Skin epidermis (tissue), 12 donors: ENCODE measurements around the gene PRDM16.

Experiments
- H3K27ac ChIP-seq, 21 experiments: fragments of 200-600 bp; sonication (generic) in 11 of 21; one replicate each; pipeline ENCODE4 v1.5.0; 2020; ENCODE audit warnings: mild to moderate bottlenecking in 3 of 21, inconsistent platforms in 2 of 21, moderate library complexity in 2 of 21
- H3K4me3 ChIP-seq, 7 experiments: fragments of 200-600 bp; sonication (generic) in 2 of 7; one replicate each; pipeline ENCODE4 v1.5.0; 2020; ENCODE audit warnings: inconsistent platforms in 2 of 7, mild to moderate bottlenecking in 2 of 7, moderate library complexity in 1 of 7

Gene PRDM16

DNA sequence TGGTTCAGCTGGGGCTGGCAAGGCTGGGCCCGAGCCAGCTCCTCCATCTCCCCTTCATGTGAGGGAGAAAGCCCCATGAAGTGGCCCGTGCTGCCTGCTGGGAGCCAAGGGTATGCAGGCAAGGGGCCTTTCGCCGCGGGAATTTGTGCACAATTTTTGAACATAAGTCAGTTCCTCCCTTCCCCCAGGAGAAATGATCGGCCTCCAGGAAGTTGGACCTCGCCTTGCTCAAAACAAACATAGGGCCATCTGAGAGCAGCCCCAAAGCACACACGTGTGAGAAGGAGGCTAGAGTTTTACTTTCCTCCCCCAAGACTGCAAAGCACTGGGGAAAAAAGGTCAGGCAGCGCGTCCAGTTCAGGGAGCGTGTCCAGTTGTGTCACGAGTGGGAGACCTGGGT lies 64.7 kb downstream of the PRDM16 start:
- Histone ChIP-seq H3K27ac (no peak overlapping the region), H3K4me3 (no peak overlapping the region)

DNA sequence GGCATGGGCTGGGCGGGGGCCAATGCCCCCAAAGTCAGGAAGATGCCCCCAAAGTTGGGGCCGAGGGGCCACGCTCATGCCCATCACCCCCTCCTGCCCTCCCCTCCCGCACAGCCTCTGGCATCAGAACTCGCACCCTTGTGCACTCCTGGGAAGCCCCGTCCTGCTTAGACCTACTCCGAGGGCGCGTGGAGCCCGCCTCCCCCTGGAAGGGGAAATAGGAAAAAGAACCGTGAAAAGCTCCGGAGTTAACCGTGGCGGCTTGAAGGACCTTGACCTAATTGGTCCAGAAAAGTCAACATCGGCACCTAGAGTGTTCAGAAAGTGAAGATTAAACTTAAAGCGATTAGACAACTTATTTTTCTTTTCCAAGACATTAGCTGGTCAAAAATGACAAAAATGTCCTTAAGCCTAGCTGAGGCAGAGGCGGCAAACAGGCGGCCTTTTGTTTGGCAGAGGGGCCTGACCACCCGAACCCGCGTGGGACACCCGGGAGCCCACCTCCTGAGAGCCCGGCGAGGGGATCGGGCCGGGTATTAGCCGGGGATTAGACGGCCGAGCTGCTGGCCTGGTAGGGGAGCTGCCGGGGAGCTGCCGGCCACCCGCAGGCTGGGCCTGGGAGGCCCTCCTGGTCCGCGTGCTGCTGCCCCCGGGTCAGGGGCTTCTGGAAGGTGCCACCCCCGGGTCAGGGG lies 65.5 kb downstream of the PRDM16 start:
- Histone ChIP-seq H3K27ac (no peak overlapping the region), H3K4me3 (no peak overlapping the region)

DNA sequence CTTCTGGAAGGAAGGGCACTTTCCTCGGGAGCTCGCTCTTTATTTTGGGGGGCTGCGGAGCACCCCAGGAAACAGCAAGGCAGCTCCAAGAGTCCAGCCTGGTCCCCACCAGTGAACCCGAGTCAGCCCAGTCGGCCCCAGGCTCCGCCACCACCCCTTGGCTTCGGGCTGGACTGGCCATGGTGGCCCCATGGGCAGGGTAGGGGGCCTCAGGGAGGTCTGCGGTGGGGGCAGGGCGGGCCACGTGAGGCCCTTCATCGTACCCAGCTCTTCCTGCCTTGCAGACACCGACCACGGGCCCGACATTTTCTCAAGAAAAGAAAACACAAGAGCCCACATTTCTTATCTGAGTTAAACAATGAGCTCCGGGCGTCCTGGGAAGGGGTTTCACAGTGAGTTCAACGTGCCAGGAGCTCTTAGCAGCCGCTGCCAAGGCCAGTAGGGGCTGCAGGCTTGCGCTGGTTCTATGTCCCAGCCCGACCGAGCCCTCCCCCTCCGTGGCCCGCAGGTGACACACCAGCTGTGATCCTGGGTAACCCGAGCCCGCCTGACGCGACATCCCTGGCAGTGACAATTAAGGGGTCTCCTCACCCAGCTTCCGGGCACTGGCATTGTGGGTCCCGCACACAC lies 66.2 kb downstream of the PRDM16 start:
- H3K27ac ChIP-seq, result no peak overlapping the region
- H3K4me3 ChIP-seq, result no peak overlapping the region

DNA sequence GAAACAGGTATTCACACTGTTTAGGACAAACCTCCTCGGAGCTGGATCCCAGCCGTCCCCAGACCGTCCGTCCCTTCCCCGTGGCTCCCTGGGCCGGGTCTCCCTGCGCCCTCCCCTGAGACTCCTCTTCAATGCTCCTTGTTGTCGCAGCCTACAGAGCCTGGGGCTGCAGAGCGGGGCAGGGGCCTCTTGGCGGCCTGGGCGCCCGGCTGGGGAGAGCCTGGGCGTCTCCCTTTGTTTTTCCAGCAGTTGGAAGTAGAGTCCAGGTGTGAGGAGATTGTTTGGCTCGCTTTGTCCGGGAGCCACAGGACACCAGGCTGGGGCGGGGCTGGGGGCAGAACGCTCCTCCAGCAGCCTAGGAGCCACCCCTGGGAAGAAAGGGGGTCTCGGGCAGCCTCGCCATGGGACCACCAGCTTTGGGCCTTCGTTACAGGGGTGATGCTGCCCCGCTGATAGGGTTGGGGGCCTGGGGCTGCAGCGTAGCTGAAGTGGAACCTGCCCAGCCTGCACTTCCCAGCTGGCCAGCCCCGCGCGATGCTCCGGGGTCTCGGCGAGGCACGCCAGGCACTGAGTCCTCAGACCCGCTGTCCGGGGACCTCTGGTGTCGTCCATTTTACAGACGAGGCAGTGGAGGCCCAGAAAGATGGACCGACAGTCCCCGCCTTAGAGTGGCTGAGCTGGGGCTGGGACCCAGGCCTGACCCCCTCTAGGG lies 66.9 kb downstream of the PRDM16 start:
- no peak overlapping the region for H3K27ac ChIP-seq
- H3K4me3 ChIP-seq, result no peak overlapping the region

DNA sequence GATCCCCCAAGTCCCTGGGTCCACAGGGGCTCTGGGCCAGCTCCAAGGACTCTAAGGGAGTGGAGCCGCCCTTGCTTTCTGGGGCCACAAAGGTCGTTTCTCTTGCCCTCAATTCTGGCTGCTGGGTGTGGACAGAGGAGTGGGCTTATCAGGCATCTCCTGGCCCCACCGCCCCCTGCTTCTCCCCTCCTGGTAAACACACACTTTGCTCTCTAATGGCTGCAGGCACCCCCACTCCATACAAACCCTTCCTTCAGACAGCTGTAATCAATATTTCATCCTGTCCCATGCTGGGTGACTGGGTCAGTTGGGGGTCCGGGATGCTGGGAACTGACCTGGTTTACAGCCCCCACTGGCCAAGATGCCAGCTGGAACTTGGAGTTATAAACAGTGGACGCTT lies 67.5 kb downstream of the PRDM16 start:
- no peak overlapping the region for H3K27ac ChIP-seq
- H3K4me3 ChIP-seq, result no peak overlapping the region

DNA sequence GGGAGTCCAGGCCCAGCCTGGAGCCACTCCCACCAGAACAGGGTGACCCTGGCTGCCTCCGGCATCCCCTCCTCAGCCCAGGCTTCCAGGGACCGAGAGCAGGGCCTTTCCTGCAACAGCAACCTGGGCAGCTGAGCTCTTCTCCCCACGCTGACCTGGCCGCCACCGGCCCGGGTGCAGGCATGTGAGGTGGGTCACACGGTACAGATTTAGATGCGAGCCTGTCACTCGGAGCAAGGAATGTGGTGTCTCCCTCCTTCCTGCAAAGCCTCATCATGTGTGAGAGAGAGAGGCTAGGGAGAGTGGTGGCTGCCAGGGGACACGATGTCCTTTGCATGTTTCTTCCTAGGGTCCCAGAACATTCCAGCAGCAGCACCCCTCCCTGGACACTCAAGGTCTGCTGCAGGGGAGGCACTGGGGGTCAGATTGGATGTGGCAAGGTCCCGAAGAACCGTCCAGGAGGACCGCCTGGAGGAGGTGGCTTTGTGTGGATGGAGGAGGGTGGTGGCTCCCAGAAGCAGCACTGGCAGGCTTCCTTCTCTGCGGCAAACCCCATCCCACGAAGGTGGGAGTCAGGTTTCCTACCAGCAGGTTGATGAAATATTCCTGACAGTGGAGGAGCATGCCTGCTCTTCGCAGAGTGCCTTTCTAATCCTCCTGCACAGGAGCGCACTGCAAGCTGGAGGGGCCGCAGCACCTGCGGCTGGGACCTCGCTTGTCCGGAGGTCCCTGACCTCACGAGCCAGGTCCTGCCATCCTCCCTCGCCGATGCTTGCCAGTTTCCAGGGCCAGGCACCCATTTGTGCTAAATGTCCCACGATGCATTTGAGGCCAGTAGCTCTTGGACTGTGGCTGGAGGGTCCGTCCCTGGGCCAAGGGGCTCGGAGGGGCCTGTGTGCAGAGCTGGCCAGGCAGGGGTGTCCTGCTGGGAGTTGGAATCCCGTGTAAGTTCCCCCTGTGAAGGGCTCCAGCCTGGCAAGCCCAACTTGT lies 68.4 kb downstream of the PRDM16 start:
- no peak overlapping the region for H3K4me3 ChIP-seq
- no peak overlapping the region for H3K27ac ChIP-seq

DNA sequence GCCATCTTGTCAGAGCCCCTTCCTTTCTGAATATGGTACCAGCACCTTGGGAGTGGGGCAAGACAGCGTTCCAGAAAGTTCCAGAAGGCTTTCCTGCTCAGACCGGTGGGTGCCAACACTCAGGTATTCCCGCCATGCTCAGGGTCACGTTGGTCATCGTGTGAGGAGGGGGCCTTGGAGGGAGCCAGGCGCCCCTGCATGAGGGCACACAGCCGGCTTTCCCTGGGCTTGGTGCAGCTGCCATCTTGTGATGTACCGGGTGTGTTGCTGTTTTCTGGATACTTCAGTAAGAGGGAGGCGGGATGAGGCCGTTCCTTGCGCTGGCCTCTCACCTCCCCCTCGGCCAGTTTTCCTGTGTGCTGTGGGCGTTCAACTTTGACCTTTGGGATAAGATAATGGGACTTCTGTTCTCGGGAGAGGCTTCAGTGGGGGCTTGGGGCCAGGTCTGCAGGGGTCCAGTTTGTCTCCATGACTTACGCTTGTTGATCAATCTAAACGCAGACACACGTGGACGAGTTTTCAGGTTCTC lies 69.7 kb downstream of the PRDM16 start:
- Histone ChIP-seq H3K27ac (no peak overlapping the region), H3K4me3 (no peak overlapping the region)

DNA sequence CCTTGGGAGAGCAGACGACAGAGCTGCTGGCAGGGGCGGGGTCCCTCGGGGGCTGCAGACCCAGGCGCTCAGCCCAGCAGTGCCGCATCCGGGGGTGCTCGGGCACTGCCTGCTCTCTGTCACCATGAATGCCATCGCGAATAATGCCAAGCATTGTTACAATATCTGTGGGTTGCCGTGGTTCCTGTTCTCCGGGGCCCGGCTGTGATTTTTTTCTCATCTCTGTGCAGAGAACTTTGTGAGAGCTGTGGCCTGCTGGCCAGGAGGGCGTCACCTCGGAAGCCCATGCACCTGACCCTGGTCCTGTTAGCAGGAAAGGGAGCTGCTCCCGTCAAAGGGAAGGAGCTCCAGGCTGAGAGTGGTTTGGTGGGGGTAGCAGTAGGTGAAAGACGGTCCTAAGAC lies 70.4 kb downstream of the PRDM16 start:
- Histone ChIP-seq H3K27ac (no peak overlapping the region), H3K4me3 (no peak overlapping the region)

DNA sequence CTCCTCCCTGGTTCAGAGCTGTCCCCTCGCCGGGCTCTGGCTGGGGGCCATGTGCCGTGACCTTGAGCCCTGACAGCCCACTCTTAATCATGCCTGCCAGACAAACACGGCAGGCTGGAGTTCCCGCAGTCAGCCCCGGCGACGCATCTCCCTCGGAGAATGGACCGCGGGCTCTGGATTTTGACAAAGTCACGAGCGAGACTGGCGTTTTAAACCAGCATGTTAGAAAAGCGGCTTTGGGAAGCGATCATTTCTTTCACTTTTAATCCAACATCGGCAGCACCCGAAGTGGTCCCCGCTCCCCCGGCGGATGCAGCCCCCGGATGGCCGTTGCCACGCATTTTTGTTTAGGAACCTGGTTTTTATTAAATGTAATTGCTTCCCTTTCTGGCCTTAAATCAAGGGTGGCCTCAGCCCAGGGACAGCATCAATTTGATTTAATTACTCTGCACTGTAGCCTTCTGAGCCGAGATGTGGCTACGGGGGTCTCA lies 70.9 kb downstream of the PRDM16 start:
- Histone ChIP-seq H3K4me3 (no peak overlapping the region), H3K27ac (no peak overlapping the region)

DNA sequence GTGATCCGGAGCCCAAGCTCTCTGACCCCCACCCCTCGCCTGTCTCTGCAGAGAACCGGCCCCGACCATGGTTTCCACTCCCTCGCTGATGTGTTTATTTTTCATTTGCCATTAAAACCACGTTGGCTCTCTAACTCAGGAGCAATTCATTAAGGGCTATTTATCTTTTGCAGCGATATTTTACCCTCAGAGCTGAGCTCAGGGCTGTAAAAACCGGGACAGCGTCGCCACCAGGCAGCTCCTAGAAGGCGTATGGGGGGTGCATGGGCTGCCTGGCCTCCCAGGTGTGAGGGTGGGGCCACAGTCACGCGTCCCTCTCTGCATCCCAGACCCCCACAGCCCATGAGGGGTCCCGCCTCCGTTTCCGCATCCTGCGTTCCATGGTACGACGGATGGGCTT lies 71.4 kb downstream of the PRDM16 start:
- H3K27ac ChIP-seq, result no peak overlapping the region
- no peak overlapping the region for H3K4me3 ChIP-seq

DNA sequence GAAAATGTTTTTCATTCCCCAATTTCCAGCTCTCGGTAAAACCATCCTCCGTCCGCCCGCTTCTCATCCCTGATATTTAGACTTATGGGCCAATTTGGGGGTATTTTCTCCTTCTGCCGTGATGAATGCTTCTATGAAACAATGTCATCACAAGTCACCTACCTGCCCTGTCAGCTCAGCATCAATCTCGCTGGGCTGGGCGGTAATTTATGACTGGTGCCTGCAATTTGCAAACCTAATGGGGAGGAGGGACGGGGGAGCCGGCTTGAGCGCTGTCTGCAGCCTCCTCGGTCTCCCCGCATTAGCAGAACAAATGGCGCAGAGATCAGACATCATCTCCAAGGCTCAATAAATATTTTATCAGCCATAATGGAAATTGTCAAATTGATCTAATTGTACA lies 72.1 kb downstream of the PRDM16 start:
- no peak overlapping the region for H3K27ac ChIP-seq
- no peak overlapping the region for H3K4me3 ChIP-seq

DNA sequence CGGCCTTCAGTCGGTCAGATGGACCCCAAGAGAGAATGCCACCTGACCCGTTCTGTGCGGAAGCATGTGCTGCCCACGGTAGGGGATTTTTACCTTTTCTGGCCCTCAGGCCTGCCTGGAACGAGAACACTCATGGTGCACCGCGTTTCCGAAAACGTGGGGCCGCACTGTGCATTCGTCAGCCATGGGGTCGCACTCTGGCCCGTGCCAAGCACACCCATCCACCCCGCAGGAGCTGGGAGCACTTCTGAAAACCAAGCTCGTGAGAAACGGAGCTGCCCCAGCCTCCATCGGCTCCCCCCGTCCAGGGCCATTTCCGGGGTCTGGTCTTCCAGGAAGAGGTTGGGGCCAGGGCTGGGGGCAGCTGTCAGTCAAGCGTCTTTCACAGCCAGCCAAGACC lies 72.8 kb downstream of the PRDM16 start:
- H3K4me3 ChIP-seq, result no peak overlapping the region
- H3K27ac ChIP-seq, result no peak overlapping the region

DNA sequence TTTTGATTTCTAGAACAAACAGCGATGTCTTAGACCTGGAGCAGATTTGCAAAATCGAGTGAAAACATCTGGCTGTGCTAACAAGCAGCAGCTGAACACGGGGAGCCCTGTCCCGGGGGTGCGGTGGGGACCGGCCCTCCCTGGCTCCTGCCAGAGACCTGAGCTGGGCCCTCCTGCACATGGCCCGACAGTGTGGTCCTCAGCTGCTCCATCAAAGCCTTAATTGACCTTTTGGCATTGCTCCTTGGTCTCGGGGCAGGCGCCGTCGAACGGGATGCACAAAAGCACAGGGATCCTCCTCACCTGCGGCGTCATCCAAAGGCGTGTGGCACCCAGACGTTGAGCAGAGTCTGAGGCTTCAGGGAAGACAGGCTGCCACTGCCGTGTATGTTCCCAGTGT lies 73.2 kb downstream of the PRDM16 start:
- no peak overlapping the region for H3K4me3 ChIP-seq
- H3K27ac ChIP-seq, result no peak overlapping the region

DNA sequence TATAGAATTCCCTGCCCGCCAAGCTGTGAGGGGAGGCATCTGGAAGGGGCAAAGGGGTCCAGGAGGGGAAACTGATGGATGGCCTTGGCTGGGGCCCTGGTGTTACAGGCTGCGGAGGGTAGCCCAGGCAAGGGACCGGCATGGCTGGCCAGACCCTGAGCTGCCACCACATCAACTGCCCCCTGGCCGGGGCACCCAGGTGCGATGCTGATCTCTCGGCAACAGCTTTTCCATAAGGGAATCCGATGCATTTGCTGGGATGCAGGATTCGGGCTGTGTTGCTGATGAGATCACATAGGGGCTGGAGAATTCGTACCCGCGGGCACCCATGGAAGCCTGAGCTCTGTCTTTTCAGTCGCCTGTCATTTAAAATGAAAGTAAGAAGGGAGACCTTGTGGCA lies 73.7 kb downstream of the PRDM16 start:
- no peak overlapping the region for H3K4me3 ChIP-seq
- no peak overlapping the region for H3K27ac ChIP-seq

DNA sequence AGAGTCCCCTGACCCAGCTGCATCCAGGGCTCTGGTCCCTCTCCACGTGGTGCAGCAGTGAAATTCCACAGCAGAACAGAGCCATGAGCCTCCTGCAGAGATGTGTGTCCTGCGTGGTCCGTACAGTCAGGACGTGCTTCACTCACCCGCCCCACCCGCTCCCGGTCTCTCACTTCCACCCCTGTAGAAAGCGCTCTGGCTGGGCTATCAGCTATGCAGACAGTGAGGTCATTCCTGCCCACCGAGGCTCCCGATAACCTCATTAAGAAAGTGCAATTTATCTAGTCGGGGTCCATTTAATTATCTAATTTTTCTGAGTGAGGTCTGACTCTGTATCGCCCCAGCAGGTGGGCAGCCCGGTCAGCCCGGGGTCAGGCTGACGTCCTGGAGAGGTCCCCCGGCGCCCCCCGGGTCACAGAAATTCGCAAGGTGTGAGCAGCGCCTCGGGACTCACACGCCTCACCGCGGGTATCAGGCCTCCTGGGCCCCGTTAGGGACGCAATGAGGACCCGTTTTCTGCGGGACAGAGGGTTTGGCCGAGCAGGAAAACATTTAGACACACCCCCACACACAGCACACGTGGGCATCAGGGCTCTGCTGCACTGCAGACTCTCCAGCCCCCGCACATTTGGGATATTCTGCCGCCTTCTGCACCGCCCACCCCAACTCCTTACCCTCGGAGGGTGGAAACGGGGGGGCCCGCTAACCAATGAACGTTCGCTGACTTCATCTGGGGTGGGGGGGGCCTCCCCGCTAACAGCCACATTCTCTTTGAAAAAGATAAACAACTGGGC lies 76.7 kb downstream of the PRDM16 start:
- no peak overlapping the region for H3K4me3 ChIP-seq
- H3K27ac ChIP-seq, result no peak overlapping the region

DNA sequence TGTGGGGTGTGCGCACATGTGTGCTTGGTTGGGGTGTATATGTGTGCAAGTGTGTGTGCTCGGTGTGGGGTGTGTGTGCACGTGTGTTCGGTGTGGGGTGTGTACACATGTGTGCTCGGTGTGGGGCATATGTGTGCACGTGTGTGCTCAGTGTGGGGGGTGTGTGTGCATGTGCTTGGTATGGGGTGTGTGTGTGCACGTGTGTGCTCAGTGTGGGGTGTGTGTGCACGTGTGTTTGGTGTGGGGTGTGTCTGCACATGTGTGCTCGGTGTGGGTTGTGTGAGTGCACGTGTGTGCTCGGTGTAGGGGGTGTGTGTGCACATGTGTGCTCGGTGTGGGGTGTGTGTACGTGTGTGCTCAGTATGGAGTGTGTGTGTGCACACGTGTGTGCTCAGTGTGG lies 77.5 kb downstream of the PRDM16 start:
- Histone ChIP-seq H3K27ac (no peak overlapping the region), H3K4me3 (no peak overlapping the region)

DNA sequence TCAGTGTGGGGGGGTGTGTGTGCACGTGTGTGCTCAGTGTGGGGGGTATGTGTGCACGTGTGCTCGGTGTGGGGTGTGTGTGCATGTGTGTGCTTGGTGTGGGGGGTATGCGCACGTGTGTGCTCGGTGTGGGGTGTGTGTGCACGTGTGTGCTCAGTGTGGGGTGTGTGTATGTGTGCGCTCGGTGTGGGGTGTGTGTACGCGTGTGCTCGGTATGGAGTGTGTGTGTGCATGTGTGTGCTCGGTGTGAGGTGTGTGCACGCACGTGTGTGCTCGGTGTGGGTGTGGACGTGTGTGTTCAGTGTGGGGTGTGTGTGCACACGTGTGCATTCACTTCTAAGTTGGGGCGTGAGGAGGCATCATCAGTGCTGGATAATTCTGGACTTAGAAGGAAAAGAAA lies 77.9 kb downstream of the PRDM16 start:
- Histone ChIP-seq H3K27ac (no peak overlapping the region), H3K4me3 (no peak overlapping the region)

DNA sequence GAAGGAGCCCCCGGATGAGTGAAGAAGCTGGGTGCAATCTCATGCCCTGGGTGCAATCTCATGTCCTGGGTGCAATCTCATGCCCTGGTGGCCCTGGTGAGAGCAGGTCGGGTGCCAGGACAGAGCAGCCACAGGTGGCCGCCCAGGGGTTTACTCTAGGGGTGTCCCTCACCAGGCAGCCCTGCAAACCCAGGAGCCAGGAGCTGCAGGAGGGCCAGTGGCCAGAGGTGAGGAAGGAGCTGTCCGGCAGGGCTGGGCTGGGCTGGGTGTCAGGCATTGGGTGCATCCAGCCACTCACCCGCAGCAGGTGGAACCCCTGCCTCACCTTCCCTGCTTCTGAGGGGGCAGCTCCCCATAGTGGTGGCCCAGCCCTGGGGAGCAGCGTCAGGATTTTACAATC lies 79.2 kb downstream of the PRDM16 start:
- H3K27ac ChIP-seq, result no peak overlapping the region
- H3K4me3 ChIP-seq, result no peak overlapping the region

DNA sequence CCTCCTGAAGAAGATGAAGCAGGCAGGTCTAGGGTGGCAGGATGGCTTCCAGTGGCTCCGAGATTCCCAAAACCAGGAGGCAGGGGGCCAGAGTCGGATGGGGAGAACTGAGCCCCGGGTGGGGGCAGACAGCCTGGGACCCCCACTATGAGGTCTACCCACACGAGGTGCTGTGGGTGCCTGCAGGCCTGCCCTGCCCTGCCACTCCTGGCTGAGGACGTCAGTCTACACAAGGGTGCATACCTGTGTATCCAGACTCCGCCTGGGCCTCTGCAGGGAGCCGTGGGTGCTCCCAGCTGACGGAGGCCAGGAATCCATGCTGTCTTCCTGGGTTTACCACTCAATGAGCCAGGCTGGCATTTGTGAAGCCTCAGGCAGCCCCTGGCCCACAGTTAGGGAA lies 80.3 kb downstream of the PRDM16 start:
- H3K27ac ChIP-seq, result no peak overlapping the region
- no peak overlapping the region for H3K4me3 ChIP-seq
